ENCODE results near the gene LRRC8D. TPM values are rescaled to one million over a fixed set of nuclear protein-coding genes. Genes with fewer than 3 reads are reported as not detected.

The LRRC8D gene
- total RNA-seq, 1 donor from 2014 or later: 36.0 TPM

Other genes starting within 250 kb of the LRRC8D start
- gene LRRC8C, start 187.9 kb upstream of the LRRC8D start, total RNA-seq: 7.4 and 8.4 TPM in 2 replicates
- gene ZNF326, start 174.1 kb downstream of the LRRC8D start, total RNA-seq: 26.2 and 30.3 TPM in 2 replicates

All from activated B cell treated with CpG ODN at 0.5 μM for 24 hours (primary cell).